ENCODE data around the gene WDFY4. TPM values are rescaled to one million over a fixed set of nuclear protein-coding genes. Genes with fewer than 3 reads are reported as not detected.
A peak's percentile ranks its signal among the peaks of the same experiment; 100 is the strongest.

WDFY4 gene
- total and polyA plus RNA-seq, 2 donors (not counting 3 experiments of a cell fraction or from before 2014, with no cell fraction given), result 10.1 to 10.2 TPM

DNA sequence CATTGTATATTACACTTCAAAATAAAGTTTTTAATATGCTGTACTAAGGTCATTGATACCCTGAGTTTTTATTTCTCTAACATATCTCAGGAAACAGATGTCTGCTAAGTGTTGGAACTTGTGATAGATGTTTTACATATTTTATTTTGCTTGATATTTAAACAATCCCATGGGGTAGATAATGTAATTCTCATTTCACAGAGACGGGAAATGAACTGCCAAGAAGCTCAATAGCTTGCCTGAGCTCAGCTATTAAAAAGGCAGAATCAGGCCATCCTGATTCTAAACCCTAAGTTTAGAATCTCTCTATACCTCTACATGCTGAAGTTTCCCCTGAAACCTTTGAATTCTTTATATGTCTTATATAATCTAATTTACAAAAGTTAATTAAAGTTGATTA is 128.6 kb downstream of the WDFY4 start:
- H3K9me1 ChIP-seq (replicated peaks; ENCODE audit: control insufficient read depth, extremely low read depth, insufficient read depth, low read length), result no peaks in the 10 kb centered on the region
- FAIRE-seq, result no peak
- dilution Hi-C loops (cut with MboI; ENCODE audit: extremely low pct_ligation_motif_present, low sequenced_read_pairs), result no loop called here
- ChIA-PET POLR2A (no interaction called here), CTCF (no interaction called here)
- H3K4me1 ChIP-seq (ENCODE audit: control insufficient read depth, extremely low read depth, insufficient read depth, low read length), result no peaks in the 10 kb centered on the region
- no peaks in the 10 kb centered on the region for H3K27me3 ChIP-seq (ENCODE audit: control insufficient read depth in 2 of 2, insufficient read depth in 2 of 2, low read length in 2 of 2)
- no peak overlapping the region for H3K27ac ChIP-seq (ENCODE audit: insufficient read depth, low read depth, low read length)
- H3K79me2 ChIP-seq (ENCODE audit: control insufficient read depth, insufficient read depth, low read length), result no peaks in the 10 kb centered on the region
- TF ChIP-seq CTCF (IDR thresholded peaks at IDR 0.05; ENCODE audit: extremely low read depth in 1 of 2, insufficient read depth in 1 of 2, low read depth in 1 of 2, low read length in 2 of 2) (no peak), MAX (IDR thresholded peaks at IDR 0.05; ENCODE audit: insufficient read depth, insufficient read length) (no peak), EZH2 (IDR thresholded peaks at IDR 0.05; ENCODE audit: borderline replicate concordance, low read depth, low read length, severe bottlenecking) (no peak), FOS (IDR thresholded peaks at IDR 0.05; ENCODE audit: borderline replicate concordance, insufficient read depth, low read length) (no peak), JUN (IDR thresholded peaks at IDR 0.05; ENCODE audit: borderline replicate concordance, insufficient read depth, insufficient read length, low read depth) (no peak), MYC (IDR thresholded peaks at IDR 0.05; ENCODE audit: low read depth, low read length) (no peak), POLR2A (IDR thresholded peaks at IDR 0.05; ENCODE audit: low read depth, low read length) (no peak), POLR2AphosphoS5 (IDR thresholded peaks at IDR 0.05; ENCODE audit: insufficient read depth, low read depth, low read length) (no peak), GATA2 (IDR thresholded peaks at IDR 0.05; ENCODE audit: insufficient read depth, insufficient read length, low read depth, low read length) (no peak)
- intact Hi-C loops (cut with micrococcal nuclease), result no loop called here
- H2AFZ ChIP-seq (ENCODE audit: low read depth, low read length), result no peak overlapping the region
- H3K9me3 ChIP-seq (replicated peaks; ENCODE audit: control insufficient read depth, insufficient read depth, low read length), result no peaks in the 10 kb centered on the region
- H3K9ac ChIP-seq (replicated peaks; ENCODE audit: extremely low read depth, insufficient read depth, low read length), result no peak overlapping the region
- no peaks in the 10 kb centered on the region for H4K20me1 ChIP-seq (replicated peaks; ENCODE audit: control insufficient read depth, extremely low read depth, insufficient read depth, low read length)
- H3K4me3 ChIP-seq (replicated peaks in 1 of 3; ENCODE audit: insufficient read depth in 1 of 3, low read depth in 1 of 3, low read length in 3 of 3), result no peak overlapping the region
- peak; percentile 15 for DNase-seq (ENCODE audit: low read depth, low spot score)
- no peak overlapping the region for H3K4me2 ChIP-seq (ENCODE audit: insufficient read depth, low read length)
- H3K36me3 ChIP-seq (ENCODE audit: control insufficient read depth in 2 of 2, extremely low read depth in 1 of 2, insufficient read depth in 2 of 2, low read length in 2 of 2), result no peaks in the 10 kb centered on the region
- no TSS peak for BruUV-seq (replicated peaks)
